Esophagus muscularis mucosa (tissue), 4 donors: ENCODE measurements around the gene DSG3. TPM values are rescaled to one million over a fixed set of nuclear protein-coding genes. Genes with fewer than 3 reads are reported as not detected.

Experiments used
- DNase-seq: peaks from one replicate; pipeline ENCODE4 v3.0.0-alpha.2; 2017; ENCODE audit errors: extremely low spot score
- H3K27ac ChIP-seq, 4 donors: fragments of 200-600 bp; sonication (generic); replicated peaks in 1 of 4; 1 replicate in 3 of 4; 2 replicates in 1 of 4; pipeline ENCODE4 v1.5.1; 2016 to 2019; ENCODE audit warnings: mild to moderate bottlenecking in 1 of 4
- H3K27me3 ChIP-seq, 4 donors: fragments of 200-600 bp; sonication (generic); one replicate each; pipeline versions ENCODE4 v1.5.1 to v1.6.0; 2016 to 2019
- H3K36me3 ChIP-seq, 4 donors: fragments of 200-600 bp; sonication (generic); one replicate each; pipeline ENCODE4 v1.5.1; 2016 to 2019
- H3K4me1 ChIP-seq, 4 donors: fragments of 200-600 bp; sonication (generic); one replicate each; pipeline ENCODE4 v1.5.1; 2016 to 2019
- H3K4me3 ChIP-seq, 4 donors: fragments of 200-600 bp; sonication (generic); 1 replicate in 2 of 4; 2 replicates in 2 of 4; pipeline ENCODE4 v1.5.1; 2016 to 2019; ENCODE audit warnings: mild to moderate bottlenecking in 4 of 4, moderate library complexity in 1 of 4
- H3K9me3 ChIP-seq, 4 donors: fragments of 200-600 bp; sonication (generic); 1 replicate in 3 of 4; 2 replicates in 1 of 4; pipeline ENCODE4 v1.5.1; 2016 to 2019
- EP300 ChIP-seq: sonication (generic); formaldehyde crosslinking; IDR thresholded peaks from one replicate; pipeline ENCODE4 v1.6.1; 2017; ENCODE audit warnings: antibody characterized with exemption
- POLR2A ChIP-seq: fragments of 450-650 bp; IDR thresholded peaks from one replicate; pipeline ENCODE4 v1.6.1; 2017; ENCODE audit warnings: antibody characterized with exemption, moderate library complexity, mild to moderate bottlenecking, low read depth
- POLR2AphosphoS5 ChIP-seq, 2 donors: sonication (generic); formaldehyde crosslinking; IDR thresholded peaks; one replicate each; pipeline ENCODE4 v1.6.1; 2017; ENCODE audit warnings: antibody characterized with exemption in 2 of 2
- WGBS: methylation state at CpG from one replicate; pipeline ENCODE4 v1.1.5; 2018; 5-methylcytosine and 5-hydroxymethylcytosine counted together
- intact Hi-C: fragments of 100-400 bp; cut with DNase I; formaldehyde crosslinking; loops from one replicate; pipeline ENCODE4 v1.15.1; 2023
- total RNA-seq, 4 donors: library from RNA; depleted of rRNA; stranded (reverse); fragments of >200 nt; gene quantifications; one replicate each; pipeline versions ENCODE4 v1.1.0 to v1.2.1, GENCODE V29; 2016
- TF ChIP-seq, protein P1 (sequence below), 3 experiments: fragments of 200-600 bp in 2 of 3; fragments of 450-650 bp in 1 of 3; sonication (generic) in 2 of 3; IDR thresholded peaks; one replicate each; pipeline ENCODE4 v1.5.1; 2017 to 2019; ENCODE audit warnings: antibody characterized with exemption in 3 of 3, mild to moderate bottlenecking in 2 of 3, moderate library complexity in 1 of 3

Gene DSG3, protein sequence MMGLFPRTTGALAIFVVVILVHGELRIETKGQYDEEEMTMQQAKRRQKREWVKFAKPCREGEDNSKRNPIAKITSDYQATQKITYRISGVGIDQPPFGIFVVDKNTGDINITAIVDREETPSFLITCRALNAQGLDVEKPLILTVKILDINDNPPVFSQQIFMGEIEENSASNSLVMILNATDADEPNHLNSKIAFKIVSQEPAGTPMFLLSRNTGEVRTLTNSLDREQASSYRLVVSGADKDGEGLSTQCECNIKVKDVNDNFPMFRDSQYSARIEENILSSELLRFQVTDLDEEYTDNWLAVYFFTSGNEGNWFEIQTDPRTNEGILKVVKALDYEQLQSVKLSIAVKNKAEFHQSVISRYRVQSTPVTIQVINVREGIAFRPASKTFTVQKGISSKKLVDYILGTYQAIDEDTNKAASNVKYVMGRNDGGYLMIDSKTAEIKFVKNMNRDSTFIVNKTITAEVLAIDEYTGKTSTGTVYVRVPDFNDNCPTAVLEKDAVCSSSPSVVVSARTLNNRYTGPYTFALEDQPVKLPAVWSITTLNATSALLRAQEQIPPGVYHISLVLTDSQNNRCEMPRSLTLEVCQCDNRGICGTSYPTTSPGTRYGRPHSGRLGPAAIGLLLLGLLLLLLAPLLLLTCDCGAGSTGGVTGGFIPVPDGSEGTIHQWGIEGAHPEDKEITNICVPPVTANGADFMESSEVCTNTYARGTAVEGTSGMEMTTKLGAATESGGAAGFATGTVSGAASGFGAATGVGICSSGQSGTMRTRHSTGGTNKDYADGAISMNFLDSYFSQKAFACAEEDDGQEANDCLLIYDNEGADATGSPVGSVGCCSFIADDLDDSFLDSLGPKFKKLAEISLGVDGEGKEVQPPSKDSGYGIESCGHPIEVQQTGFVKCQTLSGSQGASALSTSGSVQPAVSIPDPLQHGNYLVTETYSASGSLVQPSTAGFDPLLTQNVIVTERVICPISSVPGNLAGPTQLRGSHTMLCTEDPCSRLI
- under 1 TPM in 1 of 4 donors, not detected in 3; under 0.01 TPM for total RNA-seq

DNA sequence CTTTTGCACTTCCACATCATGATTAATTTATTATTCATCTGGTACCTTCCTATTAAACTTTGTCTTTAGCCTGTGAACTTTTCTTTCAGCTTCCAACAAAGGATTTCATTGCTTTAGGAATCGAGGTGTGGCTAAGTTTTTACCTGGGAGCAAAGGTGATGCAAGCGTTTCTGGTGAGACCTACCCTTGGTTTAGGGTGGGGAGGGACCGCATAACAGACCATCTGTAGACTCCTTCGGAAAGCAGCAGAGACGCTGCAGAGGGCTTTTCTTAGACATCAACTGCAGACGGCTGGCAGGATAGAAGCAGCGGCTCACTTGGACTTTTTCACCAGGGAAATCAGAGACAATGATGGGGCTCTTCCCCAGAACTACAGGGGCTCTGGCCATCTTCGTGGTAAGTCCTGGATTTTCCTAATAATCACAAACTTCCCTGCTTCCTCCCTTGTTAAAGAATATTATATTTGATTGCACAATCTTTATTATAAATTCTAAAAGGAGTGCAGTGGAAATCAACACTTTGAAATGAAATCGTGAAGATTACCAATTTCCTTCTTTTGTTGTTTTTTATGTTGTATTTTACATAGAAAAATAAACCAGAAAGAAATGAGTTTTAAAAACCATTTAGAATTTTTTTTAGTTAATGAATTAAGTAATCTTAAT lies at the start of gene DSG3:
Gene DSG3 (plus strand): TSS at position 212 of the 662 bp plus-strand sequence. CDS start 137 bp downstream, at position 349.
- WGBS: 67% methylated on average over 9 of the region's 9 CpGs
- H3K27me3 ChIP-seq: peaks cover 0 to 4% (median 0%) of the 10 kb centered on the region in 4 donors
- H3K9me3 ChIP-seq: no peaks in the 10 kb centered on the region
- TF ChIP-seq, protein P1, sequence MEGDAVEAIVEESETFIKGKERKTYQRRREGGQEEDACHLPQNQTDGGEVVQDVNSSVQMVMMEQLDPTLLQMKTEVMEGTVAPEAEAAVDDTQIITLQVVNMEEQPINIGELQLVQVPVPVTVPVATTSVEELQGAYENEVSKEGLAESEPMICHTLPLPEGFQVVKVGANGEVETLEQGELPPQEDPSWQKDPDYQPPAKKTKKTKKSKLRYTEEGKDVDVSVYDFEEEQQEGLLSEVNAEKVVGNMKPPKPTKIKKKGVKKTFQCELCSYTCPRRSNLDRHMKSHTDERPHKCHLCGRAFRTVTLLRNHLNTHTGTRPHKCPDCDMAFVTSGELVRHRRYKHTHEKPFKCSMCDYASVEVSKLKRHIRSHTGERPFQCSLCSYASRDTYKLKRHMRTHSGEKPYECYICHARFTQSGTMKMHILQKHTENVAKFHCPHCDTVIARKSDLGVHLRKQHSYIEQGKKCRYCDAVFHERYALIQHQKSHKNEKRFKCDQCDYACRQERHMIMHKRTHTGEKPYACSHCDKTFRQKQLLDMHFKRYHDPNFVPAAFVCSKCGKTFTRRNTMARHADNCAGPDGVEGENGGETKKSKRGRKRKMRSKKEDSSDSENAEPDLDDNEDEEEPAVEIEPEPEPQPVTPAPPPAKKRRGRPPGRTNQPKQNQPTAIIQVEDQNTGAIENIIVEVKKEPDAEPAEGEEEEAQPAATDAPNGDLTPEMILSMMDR (IDR thresholded peaks at IDR 0.05): no peak
- TF ChIP-seq POLR2AphosphoS5 (IDR thresholded peaks at IDR 0.05) (no peak), EP300 (no peak), POLR2A (no peak)
- no peak for DNase-seq
- H3K27ac ChIP-seq: no peak within 1 kb of the TSS
- H3K4me1 ChIP-seq: no peaks in the 10 kb centered on the region
- intact Hi-C loops: no loop called here
- no peaks in the 10 kb centered on the region for H3K36me3 ChIP-seq
- H3K4me3 ChIP-seq: no peak within 1 kb of the TSS

DNA sequence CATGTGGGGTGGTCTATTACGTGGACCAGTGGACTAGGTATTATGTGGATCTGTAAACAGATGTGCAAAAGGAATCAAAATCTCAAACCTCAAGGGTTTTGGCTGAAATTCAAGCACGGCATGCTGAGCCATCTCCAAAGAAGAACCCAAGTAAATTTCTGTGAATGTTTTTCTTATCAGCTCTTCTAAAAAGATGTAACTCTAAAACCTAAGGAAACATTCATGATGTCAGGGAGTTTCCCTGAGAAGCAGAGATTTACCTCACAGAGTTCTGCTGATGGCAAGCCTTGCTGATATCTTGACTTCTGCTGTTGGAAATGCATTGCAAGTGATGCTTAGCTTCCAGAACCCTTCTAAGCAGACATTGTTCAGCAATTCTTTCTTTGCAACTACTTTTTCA lies 49.4 kb upstream of the DSG3 start:
- Histone ChIP-seq H3K4me1 (peaks cover 0 to 11% (median 0%) of the 10 kb centered on the region in 4 donors), H3K27ac (no peak overlapping the region), H3K4me3 (no peak overlapping the region), H3K36me3 (no peaks in the 10 kb centered on the region), H3K9me3 (no peaks in the 10 kb centered on the region), H3K27me3 (no peaks in the 10 kb centered on the region)
- intact Hi-C loops: no loop called here
- WGBS: 78% methylated on average over 2 of the region's 2 CpGs
- TF ChIP-seq POLR2AphosphoS5 (IDR thresholded peaks at IDR 0.05) (no peak), POLR2A (no peak), EP300 (no peak)
- TF ChIP-seq, protein P1 (IDR thresholded peaks at IDR 0.05): no peak
- no peak for DNase-seq

DNA sequence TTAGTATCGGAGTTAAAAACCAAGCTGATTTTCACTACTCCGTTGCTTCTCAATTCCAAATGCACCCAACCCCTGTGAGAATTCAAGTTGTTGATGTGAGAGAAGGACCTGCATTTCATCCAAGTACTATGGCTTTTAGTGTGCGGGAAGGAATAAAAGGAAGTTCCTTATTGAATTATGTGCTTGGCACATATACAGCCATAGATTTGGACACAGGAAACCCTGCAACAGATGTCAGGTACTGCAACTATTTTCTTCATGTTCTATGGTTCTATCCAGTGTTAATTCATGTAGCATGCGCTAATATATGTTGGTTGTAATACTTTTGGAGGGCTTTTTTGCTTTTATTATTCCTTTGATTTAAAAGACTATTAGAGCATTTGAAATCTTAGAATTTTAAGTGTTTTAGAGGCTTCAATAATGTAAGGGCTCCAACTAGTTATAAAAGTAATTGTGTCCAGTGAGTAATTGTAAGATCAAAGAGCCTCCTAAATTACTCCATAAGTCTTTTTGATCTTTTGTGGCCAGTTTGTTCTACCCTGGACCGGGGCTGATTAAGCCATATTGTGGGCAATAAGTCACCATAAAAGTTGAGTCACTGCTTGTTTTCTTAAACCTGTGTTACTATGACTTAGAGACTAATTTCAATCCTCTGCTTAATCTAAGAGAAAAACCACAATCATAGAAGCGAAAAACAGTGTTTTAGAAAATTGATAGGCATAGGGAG lies 48.1 kb upstream of the DSG3 start:
- Histone ChIP-seq H3K4me1 (peaks cover 0 to 11% (median 0%) of the 10 kb centered on the region in 4 donors), H3K9me3 (no peaks in the 10 kb centered on the region), H3K27me3 (no peaks in the 10 kb centered on the region), H3K27ac (no peak overlapping the region), H3K36me3 (no peaks in the 10 kb centered on the region), H3K4me3 (no peak overlapping the region)
- intact Hi-C loops: no loop called here
- TF ChIP-seq, protein P1 (IDR thresholded peaks at IDR 0.05): no peak
- no peak for TF ChIP-seq POLR2AphosphoS5 (IDR thresholded peaks at IDR 0.05)
- TF ChIP-seq POLR2A: no peak
- TF ChIP-seq EP300: no peak
- no peak for DNase-seq
- WGBS: 60% methylated on average over 6 of the region's 6 CpGs
